AG04450 (cell line): Measurements from ENCODE around the gene PDE4D. TPM values are rescaled to one million over a fixed set of nuclear protein-coding genes. Genes with fewer than 3 reads are reported as not detected.

Source experiments
- CTCF ChIA-PET: fragments of 300-600, 350-600 bp; formaldehyde crosslinking; extraction: SDS; loops from one replicate; lab custom pipeline; 2022; ENCODE audit warnings: antibody characterized with exemption, inconsistent platforms; lab: Charles Lee
- POLR2A ChIA-PET: fragments of 350-600 bp; formaldehyde crosslinking; extraction: SDS; loops from one replicate; lab custom pipeline; 2021; ENCODE audit warnings: antibody characterized with exemption, inconsistent platforms; lab: Yijun Ruan, JAX
- DNase-seq: peaks from one replicate; pipeline ENCODE4 v3.0.0-alpha.2; 2011; ENCODE audit warnings: low read depth, low spot score
- H3K27ac ChIP-seq: one replicate; pipeline ENCODE4 v1.5.1; 2012; ENCODE audit warnings: low read depth, low read length, control low read depth
- H3K27me3 ChIP-seq: one replicate; pipeline ENCODE4 v1.6.0; 2012; ENCODE audit warnings: low read length; ENCODE audit not compliant: control insufficient read depth, insufficient read depth
- H3K4me3 ChIP-seq: 2 replicates; pipeline ENCODE4 v1.5.1; 2011; ENCODE audit warnings: mild to moderate bottlenecking, low read depth, low read length, control low read depth
- H3K9me3 ChIP-seq: 2 replicates; pipeline ENCODE4 v1.5.1; 2012; ENCODE audit warnings: low read length; ENCODE audit not compliant: control insufficient read depth, insufficient read depth
- CTCF ChIP-seq: IDR thresholded peaks from 2 replicates; pipeline ENCODE4 v1.5.1; 2011; ENCODE audit warnings: low read depth, low read length, control low read depth, inconsistent platforms
- polyA plus RNA-seq: library from polyadenylated mRNA; depleted of rRNA; stranded (reverse); fragments of >200 nt; gene quantifications from 2 replicates; pipeline ENCODE4 v1.2.3, GENCODE V29; 2011

Gene PDE4D
- polyA plus RNA-seq, 1 experiment: 12.0 TPM

GRCh38 chr5:59348189-59348588, 545.3 kb downstream of the PDE4D start:
- H3K9me3 ChIP-seq: no peaks in the 10 kb centered on the region
- H3K27me3 ChIP-seq: no peaks in the 10 kb centered on the region
- no peak for DNase-seq
- H3K27ac ChIP-seq: no peak overlapping the region
- POLR2A ChIA-PET: no interaction called here
- H3K4me3 ChIP-seq: no peak overlapping the region
- TF ChIP-seq CTCF: no peak
- CTCF ChIA-PET: interaction anchor here (0.6 to 0.9 kb wide), 4 partner anchors 19 to 462 kb away, joined by 3 to 6 read pairs (median 4); no protein-coding TSS in a partner anchor

GRCh38 chr5:59346982-59347381, 546.5 kb downstream of the PDE4D start:
- CTCF ChIA-PET: no interaction called here
- no peak for DNase-seq
- no peak for TF ChIP-seq CTCF

GRCh38 chr5:59346514-59346913, 547.0 kb downstream of the PDE4D start:
- no peak for TF ChIP-seq CTCF
- Histone ChIP-seq H3K27ac (no peak overlapping the region), H3K4me3 (no peak overlapping the region), H3K9me3 (no peaks in the 10 kb centered on the region), H3K27me3 (no peaks in the 10 kb centered on the region)
- POLR2A ChIA-PET: no interaction called here
- DNase-seq: no peak
- CTCF ChIA-PET: no interaction called here

More at GRCh38 chr5:59346982-59347381, 546.5 kb downstream of the PDE4D start:
- Histone ChIP-seq H3K27me3 (no peaks in the 10 kb centered on the region), H3K27ac (no peak overlapping the region), H3K9me3 (no peaks in the 10 kb centered on the region), H3K4me3 (no peak overlapping the region)
- POLR2A ChIA-PET: no interaction called here

- no peak for TF ChIP-seq CTCF
- ChIA-PET POLR2A (no interaction called here), CTCF (interaction anchor here (0.5 kb wide), 1 partner anchor 25 kb away, joined by 3 read pairs; no protein-coding TSS in a partner anchor)
- Histone ChIP-seq H3K27ac (no peak overlapping the region), H3K4me3 (no peak overlapping the region), H3K27me3 (no peaks in the 10 kb centered on the region), H3K9me3 (no peaks in the 10 kb centered on the region)
- DNase-seq: no peak
Measured at GRCh38 chr5:59342181-59342580, 551.3 kb downstream of the PDE4D start.

GRCh38 chr5:59341760-59342159, 551.8 kb downstream of the PDE4D start:
- Histone ChIP-seq H3K27me3 (no peaks in the 10 kb centered on the region), H3K4me3 (no peak overlapping the region), H3K27ac (no peak overlapping the region), H3K9me3 (no peaks in the 10 kb centered on the region)
- no peak for DNase-seq
- POLR2A ChIA-PET: no interaction called here
- CTCF ChIA-PET: interaction anchor here (0.5 kb wide), 1 partner anchor 26 kb away, joined by 3 read pairs; no protein-coding TSS in a partner anchor
- no peak for TF ChIP-seq CTCF
